HG03095 (cell line): ENCODE data around the gene GPRIN3.

ENCODE experiments used
- ATAC-seq: cut with Tn5 transposase; IDR thresholded peaks from one replicate; pipeline ENCODE4 v1.9.1; 2021; ENCODE audit warnings: moderate library complexity; ENCODE audit not compliant: unreplicated experiment

Gene GPRIN3

GRCh38 chr4:89293299-89293698 is 14.3 kb downstream of the GPRIN3 start:
- ATAC-seq, result no peak

- ATAC-seq, result no peak
Observed at GRCh38 chr4:89290727-89291516, 16.7 kb downstream of the GPRIN3 start.

GRCh38 chr4:89289312-89289711 is 18.3 kb downstream of the GPRIN3 start:
- ATAC-seq, result no peak

GRCh38 chr4:89288430-89288829 is 19.2 kb downstream of the GPRIN3 start:
- ATAC-seq, result no peak

GRCh38 chr4:89287945-89288344 is 19.7 kb downstream of the GPRIN3 start:
- no peak for ATAC-seq

GRCh38 chr4:89285745-89286144 is 21.9 kb downstream of the GPRIN3 start:
- ATAC-seq, result no peak

- no peak for ATAC-seq
Observed at GRCh38 chr4:89284828-89285227, 22.8 kb downstream of the GPRIN3 start.

GRCh38 chr4:89284020-89284424 is 23.6 kb downstream of the GPRIN3 start:
- ATAC-seq, result no peak

- no peak for ATAC-seq
Observed at GRCh38 chr4:89283226-89284009, 24.2 kb downstream of the GPRIN3 start.

- ATAC-seq, result no peak
Observed at GRCh38 chr4:89279385-89279784, 28.2 kb downstream of the GPRIN3 start.

- no peak for ATAC-seq
Observed at GRCh38 chr4:89277412-89277811, 30.2 kb downstream of the GPRIN3 start.

- no peak for ATAC-seq
Observed at GRCh38 chr4:89276296-89276695, 31.3 kb downstream of the GPRIN3 start.

GRCh38 chr4:89275587-89275986 is 32.0 kb downstream of the GPRIN3 start:
- ATAC-seq, result no peak

- ATAC-seq, result no peak
Observed at GRCh38 chr4:89273741-89274141, 33.9 kb downstream of the GPRIN3 start.

GRCh38 chr4:89270792-89271191 is 36.8 kb downstream of the GPRIN3 start:
- no peak for ATAC-seq

- ATAC-seq, result no peak
Observed at GRCh38 chr4:89269121-89269666, 38.4 kb downstream of the GPRIN3 start.

- ATAC-seq, result no peak
Observed at GRCh38 chr4:89268679-89269078, 38.9 kb downstream of the GPRIN3 start.

- ATAC-seq, result no peak
Observed at GRCh38 chr4:89267846-89268245, 39.8 kb downstream of the GPRIN3 start.

- ATAC-seq, result no peak
Observed at GRCh38 chr4:89267392-89267791, 40.2 kb downstream of the GPRIN3 start.

GRCh38 chr4:89266128-89266527 is 41.5 kb downstream of the GPRIN3 start:
- no peak for ATAC-seq

- no peak for ATAC-seq
Observed at GRCh38 chr4:89263265-89263664, 44.3 kb downstream of the GPRIN3 start.
